ENCODE results near the gene PSMC5. TPM values are rescaled to one million over a fixed set of nuclear protein-coding genes. Genes with fewer than 3 reads are reported as not detected.

Gene PSMC5
- polyA plus RNA-seq, 1 donor (not counting 4 experiments of a cell fraction or from before 2014, with no cell fraction given) = 141 TPM

- Histone ChIP-seq H3K4me1 (ENCODE audit: control insufficient read depth, extremely low read depth, insufficient read depth, low read length) (peaks cover 54% of the 10 kb centered on the region), H3K27me3 (ENCODE audit: control insufficient read depth, extremely low read depth, insufficient read depth, low read length) (no peaks in the 10 kb centered on the region), H3K9me3 (ENCODE audit: control insufficient read depth, low read depth, low read length) (no peaks in the 10 kb centered on the region), H3K9ac (ENCODE audit: control insufficient read depth, extremely low read depth, insufficient read depth, low read length) (peak overlapping the region; percentile 73), H3K9me1 (ENCODE audit: control insufficient read depth, extremely low read depth, insufficient read depth, low read length) (no peaks in the 10 kb centered on the region), H3K79me2 (ENCODE audit: control insufficient read depth, insufficient read depth, low read length) (peaks cover 82% of the 10 kb centered on the region), H3K36me3 (ENCODE audit: control insufficient read depth in 2 of 2, extremely low read depth in 1 of 2, insufficient read depth in 2 of 2, low read length in 2 of 2) (peaks cover 11 to 20% of the 10 kb centered on the region in 2 experiments), H4K20me1 (ENCODE audit: control insufficient read depth, extremely low read depth, insufficient read depth, low read length) (peaks cover 6% of the 10 kb centered on the region), H2AFZ (ENCODE audit: control insufficient read depth, low read length) (no peak overlapping the region), H3K4me3 (ENCODE audit: control insufficient read depth in 2 of 3, extremely low read depth in 1 of 3, insufficient read depth in 2 of 3, low read depth in 1 of 3, low read length in 3 of 3) (no peak overlapping the region), H3K4me2 (ENCODE audit: control insufficient read depth, extremely low read depth, insufficient read depth, low read depth, low read length) (peak overlapping the region; percentile 54), H3K27ac (ENCODE audit: control insufficient read depth, insufficient read depth, low read length) (peak overlapping the region; percentile 97)
- no peak for TF ChIP-seq EZH2 (IDR thresholded peaks at IDR 0.05; ENCODE audit: low read length)
- no peak for TF ChIP-seq CTCF (optimal IDR thresholded peaks at IDR 0.05 in 1 of 3, IDR thresholded peaks at IDR 0.05 in 1 of 3, conservative IDR thresholded peaks at IDR 0.05 in 1 of 3; ENCODE audit: extremely low read depth in 1 of 3, insufficient read depth in 2 of 3, low read length in 3 of 3)
- DNase-seq (ENCODE audit: low read depth, low spot score) (no peak), FAIRE-seq (peak; percentile 60)
- dilution Hi-C loops (cut with MboI; ENCODE audit: extremely low pct_ligation_motif_present, low sequenced_read_pairs) = no loop called here
These were observed 41.7 kb upstream of the PSMC5 start for GRCh38 chr17:63785556-63785955.

- no peaks in the 10 kb centered on the region for H3K27me3 ChIP-seq (ENCODE audit: control insufficient read depth, extremely low read depth, insufficient read depth, low read length)
- DNase-seq (ENCODE audit: low read depth, low spot score) (no peak), FAIRE-seq (no peak)
- H3K9ac ChIP-seq (ENCODE audit: control insufficient read depth, extremely low read depth, insufficient read depth, low read length) = peak overlapping the region; percentile 73
- H3K4me1 ChIP-seq (ENCODE audit: control insufficient read depth, extremely low read depth, insufficient read depth, low read length) = peaks cover 48% of the 10 kb centered on the region
- no peaks in the 10 kb centered on the region for H3K9me1 ChIP-seq (ENCODE audit: control insufficient read depth, extremely low read depth, insufficient read depth, low read length)
- H3K36me3 ChIP-seq (ENCODE audit: control insufficient read depth in 2 of 2, extremely low read depth in 1 of 2, insufficient read depth in 2 of 2, low read length in 2 of 2) = peaks cover 12 to 20% of the 10 kb centered on the region in 2 experiments
- H3K4me3 ChIP-seq (ENCODE audit: control insufficient read depth in 2 of 3, extremely low read depth in 1 of 3, insufficient read depth in 2 of 3, low read depth in 1 of 3, low read length in 3 of 3) = no peak overlapping the region
- TF ChIP-seq EZH2 (IDR thresholded peaks at IDR 0.05; ENCODE audit: low read length) = no peak
- no peak for TF ChIP-seq CTCF (optimal IDR thresholded peaks at IDR 0.05 in 1 of 3, IDR thresholded peaks at IDR 0.05 in 1 of 3, conservative IDR thresholded peaks at IDR 0.05 in 1 of 3; ENCODE audit: extremely low read depth in 1 of 3, insufficient read depth in 2 of 3, low read length in 3 of 3)
- peaks cover 82% of the 10 kb centered on the region for H3K79me2 ChIP-seq (ENCODE audit: control insufficient read depth, insufficient read depth, low read length)
- peaks cover 6% of the 10 kb centered on the region for H4K20me1 ChIP-seq (ENCODE audit: control insufficient read depth, extremely low read depth, insufficient read depth, low read length)
- dilution Hi-C loops (cut with MboI; ENCODE audit: extremely low pct_ligation_motif_present, low sequenced_read_pairs) = no loop called here
- no peak overlapping the region for H2AFZ ChIP-seq (ENCODE audit: control insufficient read depth, low read length)
- no peaks in the 10 kb centered on the region for H3K9me3 ChIP-seq (ENCODE audit: control insufficient read depth, low read depth, low read length)
- peak overlapping the region; percentile 97 for H3K27ac ChIP-seq (ENCODE audit: control insufficient read depth, insufficient read depth, low read length)
- peak overlapping the region; percentile 61 for H3K4me2 ChIP-seq (ENCODE audit: control insufficient read depth, extremely low read depth, insufficient read depth, low read depth, low read length)
These were observed 41.1 kb upstream of the PSMC5 start for GRCh38 chr17:63786117-63786516.

Data from keratinocyte (primary cell).